ENCODE measurements around the gene PLAC8. TPM values are rescaled to one million over a fixed set of nuclear protein-coding genes. Genes with fewer than 3 reads are reported as not detected.

Gene PLAC8
- total RNA-seq, 1 donor: 0.72 TPM

GRCh38 chr4:83118869-83119268 lies 4.3 kb upstream of the PLAC8 start:
- H3K4me1 ChIP-seq (ENCODE audit: insufficient read depth, low read length): peaks cover 12% of the 10 kb centered on the region
- no peak overlapping the region for H2AFZ ChIP-seq (ENCODE audit: low read length)
- no peak overlapping the region for H3K4me3 ChIP-seq (ENCODE audit: insufficient read depth, low read length)
- no peak overlapping the region for H3K27ac ChIP-seq (ENCODE audit: low read depth, low read length)
- no peaks in the 10 kb centered on the region for H4K20me1 ChIP-seq (ENCODE audit: insufficient read depth, low read length)
- TF ChIP-seq, protein P1, sequence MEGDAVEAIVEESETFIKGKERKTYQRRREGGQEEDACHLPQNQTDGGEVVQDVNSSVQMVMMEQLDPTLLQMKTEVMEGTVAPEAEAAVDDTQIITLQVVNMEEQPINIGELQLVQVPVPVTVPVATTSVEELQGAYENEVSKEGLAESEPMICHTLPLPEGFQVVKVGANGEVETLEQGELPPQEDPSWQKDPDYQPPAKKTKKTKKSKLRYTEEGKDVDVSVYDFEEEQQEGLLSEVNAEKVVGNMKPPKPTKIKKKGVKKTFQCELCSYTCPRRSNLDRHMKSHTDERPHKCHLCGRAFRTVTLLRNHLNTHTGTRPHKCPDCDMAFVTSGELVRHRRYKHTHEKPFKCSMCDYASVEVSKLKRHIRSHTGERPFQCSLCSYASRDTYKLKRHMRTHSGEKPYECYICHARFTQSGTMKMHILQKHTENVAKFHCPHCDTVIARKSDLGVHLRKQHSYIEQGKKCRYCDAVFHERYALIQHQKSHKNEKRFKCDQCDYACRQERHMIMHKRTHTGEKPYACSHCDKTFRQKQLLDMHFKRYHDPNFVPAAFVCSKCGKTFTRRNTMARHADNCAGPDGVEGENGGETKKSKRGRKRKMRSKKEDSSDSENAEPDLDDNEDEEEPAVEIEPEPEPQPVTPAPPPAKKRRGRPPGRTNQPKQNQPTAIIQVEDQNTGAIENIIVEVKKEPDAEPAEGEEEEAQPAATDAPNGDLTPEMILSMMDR (IDR thresholded peaks at IDR 0.05; ENCODE audit: extremely low read depth, low read depth, low read length): no peak
- no peak overlapping the region for H3K4me2 ChIP-seq (ENCODE audit: insufficient read depth, low read length)
- no peaks in the 10 kb centered on the region for H3K36me3 ChIP-seq (ENCODE audit: insufficient read depth, low read length)
- no peaks in the 10 kb centered on the region for H3K9me3 ChIP-seq (ENCODE audit: low read depth, low read length)
- no peaks in the 10 kb centered on the region for H3K27me3 ChIP-seq (ENCODE audit: insufficient read depth, low read length)
- no peak for DNase-seq (ENCODE audit: insufficient read length, low spot score, missing footprints)
- H3K79me2 ChIP-seq (ENCODE audit: insufficient read depth, low read length): no peaks in the 10 kb centered on the region

DNA sequence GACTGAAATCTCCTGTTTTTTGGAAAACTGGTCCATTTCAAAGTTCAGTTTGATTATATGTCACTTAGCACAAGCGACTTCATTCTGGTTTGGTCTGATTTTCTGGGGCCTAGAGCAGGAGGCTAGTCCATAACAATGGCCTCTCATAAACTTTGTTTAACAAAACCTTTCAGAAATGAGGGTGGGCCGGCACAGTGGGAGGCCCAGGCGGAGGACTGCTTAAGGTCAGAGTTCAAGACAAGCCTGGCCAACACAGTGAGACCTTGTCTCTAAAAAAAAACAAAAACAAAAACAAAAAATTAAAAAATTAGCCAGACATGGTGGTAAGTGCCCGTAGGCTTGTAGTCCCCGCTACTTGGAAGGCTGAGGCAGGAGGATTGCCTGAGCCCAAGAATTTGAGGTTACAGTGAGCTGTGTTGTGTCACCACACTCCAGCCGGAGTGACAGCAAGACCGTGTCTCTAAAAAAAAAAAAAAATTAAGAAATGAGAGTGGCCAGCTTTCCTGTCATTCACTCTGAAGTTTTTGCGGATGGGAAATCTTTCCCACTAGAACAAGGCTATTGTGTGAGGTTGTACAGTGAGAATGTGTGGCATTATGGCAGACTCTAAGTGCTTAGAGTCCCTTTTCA lies 1.2 kb upstream of the PLAC8 start:
- no peaks in the 10 kb centered on the region for H4K20me1 ChIP-seq (ENCODE audit: insufficient read depth, low read length)
- no peak overlapping the region for H3K27ac ChIP-seq (ENCODE audit: low read depth, low read length)
- H2AFZ ChIP-seq (ENCODE audit: low read length): peak overlapping the region; percentile 34

GRCh38 chr4:83115000-83115399 lies 471 bp upstream of the PLAC8 start:
- no peak overlapping the region for H3K27ac ChIP-seq (ENCODE audit: low read depth, low read length)
- peak; percentile 52 for DNase-seq (ENCODE audit: insufficient read length, low spot score, missing footprints)
- H2AFZ ChIP-seq (ENCODE audit: low read length): no peak overlapping the region
- TF ChIP-seq, protein P1 (IDR thresholded peaks at IDR 0.05; ENCODE audit: extremely low read depth, low read depth, low read length): no peak
- no peaks in the 10 kb centered on the region for H3K36me3 ChIP-seq (ENCODE audit: insufficient read depth, low read length)
- no peaks in the 10 kb centered on the region for H3K27me3 ChIP-seq (ENCODE audit: insufficient read depth, low read length)
- no peaks in the 10 kb centered on the region for H3K9me3 ChIP-seq (ENCODE audit: low read depth, low read length)
- H3K79me2 ChIP-seq (ENCODE audit: insufficient read depth, low read length): no peaks in the 10 kb centered on the region
- no peaks in the 10 kb centered on the region for H4K20me1 ChIP-seq (ENCODE audit: insufficient read depth, low read length)
- H3K4me2 ChIP-seq (ENCODE audit: insufficient read depth, low read length): no peak overlapping the region
- H3K4me3 ChIP-seq (ENCODE audit: insufficient read depth, low read length): no peak overlapping the region
- peaks cover 17% of the 10 kb centered on the region for H3K4me1 ChIP-seq (ENCODE audit: insufficient read depth, low read length)

More for the DNA sequence above, 1.2 kb upstream of the PLAC8 start:
- Histone ChIP-seq H3K4me2 (ENCODE audit: insufficient read depth, low read length) (no peak overlapping the region), H3K9me3 (ENCODE audit: low read depth, low read length) (no peaks in the 10 kb centered on the region), H3K27me3 (ENCODE audit: insufficient read depth, low read length) (no peaks in the 10 kb centered on the region), H3K36me3 (ENCODE audit: insufficient read depth, low read length) (no peaks in the 10 kb centered on the region), H3K4me1 (ENCODE audit: insufficient read depth, low read length) (peaks cover 12% of the 10 kb centered on the region), H3K79me2 (ENCODE audit: insufficient read depth, low read length) (no peaks in the 10 kb centered on the region), H3K4me3 (ENCODE audit: insufficient read depth, low read length) (no peak overlapping the region)
- DNase-seq (ENCODE audit: insufficient read length, low spot score, missing footprints): no peak
- TF ChIP-seq, protein P1 (IDR thresholded peaks at IDR 0.05; ENCODE audit: extremely low read depth, low read depth, low read length): no peak

GRCh38 chr4:83113429-83113786 lies 1.1 kb downstream of the PLAC8 start:
- TF ChIP-seq, protein P1 (IDR thresholded peaks at IDR 0.05; ENCODE audit: extremely low read depth, low read depth, low read length): no peak
- no peak overlapping the region for H3K27ac ChIP-seq (ENCODE audit: low read depth, low read length)
- no peaks in the 10 kb centered on the region for H3K9me3 ChIP-seq (ENCODE audit: low read depth, low read length)
- H3K27me3 ChIP-seq (ENCODE audit: insufficient read depth, low read length): peaks cover 3% of the 10 kb centered on the region
- H3K79me2 ChIP-seq (ENCODE audit: insufficient read depth, low read length): no peaks in the 10 kb centered on the region
- H3K4me2 ChIP-seq (ENCODE audit: insufficient read depth, low read length): no peak overlapping the region
- peaks cover 17% of the 10 kb centered on the region for H3K4me1 ChIP-seq (ENCODE audit: insufficient read depth, low read length)
- no peak for DNase-seq (ENCODE audit: insufficient read length, low spot score, missing footprints)
- no peaks in the 10 kb centered on the region for H4K20me1 ChIP-seq (ENCODE audit: insufficient read depth, low read length)
- H3K4me3 ChIP-seq (ENCODE audit: insufficient read depth, low read length): no peak overlapping the region
- no peaks in the 10 kb centered on the region for H3K36me3 ChIP-seq (ENCODE audit: insufficient read depth, low read length)
- no peak overlapping the region for H2AFZ ChIP-seq (ENCODE audit: low read length)

Measured in osteoblast (primary cell).